Measurements from ENCODE around the gene TUBB4A. TPM values are rescaled to one million over a fixed set of nuclear protein-coding genes. Genes with fewer than 3 reads are reported as not detected.

Gene TUBB4A
- total RNA-seq, 1 donor from 2014 or later: 0.48 TPM

GRCh38 chr19:6446452-6446851 is 55.7 kb downstream of the TUBB4A start:
- no peak for DNase-seq (ENCODE audit: low spot score)

Other genes starting within 250 kb of the TUBB4A start
- 62.3 TPM for gene MLLT1, start 222.3 kb downstream of the TUBB4A start, total RNA-seq
- gene ACER1, start 168.7 kb downstream of the TUBB4A start, total RNA-seq: not detected
- 59.8 TPM for gene CLPP, start 140.8 kb downstream of the TUBB4A start, total RNA-seq
- 45.7 TPM for gene ALKBH7, start 129.5 kb downstream of the TUBB4A start, total RNA-seq
- gene PSPN, start 126.4 kb downstream of the TUBB4A start, total RNA-seq: 0.87 TPM
- 39.1 TPM for gene GTF2F1, start 109.1 kb downstream of the TUBB4A start, total RNA-seq
- gene KHSRP, start 77.5 kb downstream of the TUBB4A start, total RNA-seq: 168 TPM
- not detected for gene SLC25A41, start 68.5 kb downstream of the TUBB4A start, total RNA-seq
- 21.5 TPM for gene SLC25A23, start 42.5 kb downstream of the TUBB4A start, total RNA-seq
- not detected for gene CRB3, start 38.0 kb downstream of the TUBB4A start, total RNA-seq
- 4.5 TPM for gene DENND1C, start 20.5 kb downstream of the TUBB4A start, total RNA-seq
- 1.8 TPM for gene TNFSF9, start 28.7 kb upstream of the TUBB4A start, total RNA-seq
- not detected for gene CD70, start 88.8 kb upstream of the TUBB4A start, total RNA-seq
- gene TNFSF14, start 167.9 kb upstream of the TUBB4A start, total RNA-seq: 4.5 TPM
- gene C3, start 218.3 kb upstream of the TUBB4A start, total RNA-seq: 1,009 TPM
- 55.4 TPM for gene GPR108, start 235.3 kb upstream of the TUBB4A start, total RNA-seq
- 88.3 TPM for gene TRIP10, start 237.4 kb upstream of the TUBB4A start, total RNA-seq

Measured in mesenteric fat pad (tissue), 1 donor.